HG03457 (cell line): ENCODE measurements around the gene PRSS22.
A peak's percentile ranks its signal among the peaks of the same experiment; 100 is the strongest.
"Not testable (repeated sequence)": the region's sequence is repeated elsewhere in the genome, so short reads cannot be mapped to it uniquely, and the experiment has no call there.

Experiments
- ATAC-seq: cut with Tn5 transposase; IDR thresholded peaks from one replicate; pipeline ENCODE4 v1.9.1; 2021; ENCODE audit warnings: moderate number of reproducible peaks; ENCODE audit not compliant: unreplicated experiment

The PRSS22 gene

DNA sequence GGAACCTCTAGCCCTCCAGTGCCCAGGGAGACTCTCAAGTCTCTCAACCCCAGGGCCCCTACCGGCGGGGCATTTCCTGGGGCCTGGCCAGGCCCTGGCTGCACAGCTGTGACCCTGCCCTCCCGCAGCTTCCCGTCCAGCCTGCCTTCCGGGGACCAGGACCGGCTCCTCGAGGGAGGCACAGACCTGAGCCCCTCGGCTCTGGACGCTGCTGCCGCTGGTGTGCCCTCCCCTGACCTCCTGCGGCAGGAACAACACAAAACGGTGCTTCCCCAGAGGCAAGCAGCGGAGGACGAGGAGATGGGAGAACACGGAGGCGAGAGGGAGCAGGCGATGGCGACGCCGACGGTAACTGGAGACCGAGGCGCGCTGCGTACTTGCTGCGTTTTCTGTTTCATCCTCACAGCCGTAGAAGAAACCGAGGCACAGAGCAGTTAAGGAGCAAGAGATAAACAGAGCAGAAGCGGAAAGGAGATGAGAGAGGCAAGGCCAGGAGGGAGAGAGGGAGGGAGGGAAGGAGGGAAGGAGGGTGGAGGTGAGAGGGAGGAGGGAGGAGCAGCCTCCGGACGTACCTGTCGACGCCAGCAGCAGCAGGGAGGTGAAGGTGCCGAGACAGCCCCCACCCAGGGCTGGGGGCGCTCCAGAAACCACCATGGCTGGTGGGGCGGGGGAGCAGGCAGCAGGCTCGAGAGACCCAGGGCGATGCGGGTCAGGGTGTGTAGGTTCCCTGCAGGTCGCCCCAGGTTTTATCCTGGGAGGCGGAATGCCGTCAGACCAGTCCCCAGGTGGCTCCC lies at the start of gene PRSS22:
Gene PRSS22, minus strand, starts transcription at position 720 of the 794 bp plus-strand sequence. Its CDS starts 66 bp downstream, at position 654.
- ATAC-seq, result no peak

DNA sequence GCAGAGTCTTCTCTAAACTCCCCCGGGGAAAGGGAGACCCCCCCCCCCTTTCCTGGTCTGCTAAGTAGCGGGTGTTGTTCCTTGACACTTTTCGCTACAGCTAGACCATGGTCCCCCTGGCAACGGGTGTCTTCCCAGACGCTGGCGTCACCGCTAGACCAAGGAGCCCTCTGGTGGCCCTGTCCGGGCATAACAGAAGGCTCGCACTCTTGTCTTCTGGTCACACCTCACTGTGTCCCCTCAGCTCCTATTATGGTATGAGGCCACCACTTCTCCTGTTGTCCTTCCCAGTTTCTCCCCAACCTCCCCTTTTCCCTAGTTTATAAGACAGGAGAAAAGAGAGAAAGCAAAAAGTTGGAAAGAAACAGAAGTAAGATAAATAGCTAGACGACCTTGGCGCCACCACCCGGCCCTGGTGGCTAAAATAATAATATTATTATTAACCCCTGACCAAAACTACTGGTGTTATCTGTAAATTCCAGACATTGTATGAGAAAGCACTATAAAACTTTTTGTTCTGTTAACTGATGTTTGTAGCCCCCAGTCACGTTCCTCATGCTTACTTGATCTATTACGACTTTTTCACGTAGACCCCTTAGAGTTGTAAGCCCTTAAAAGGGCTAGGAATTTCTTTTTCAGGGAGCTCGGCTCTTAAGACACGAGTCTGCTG lies 49.2 kb upstream of the PRSS22 start:
- not testable (repeated sequence) for ATAC-seq

- no peak for ATAC-seq
These were observed 48.0 kb upstream of the PRSS22 start for GRCh38 chr16:2905988-2906387.

DNA sequence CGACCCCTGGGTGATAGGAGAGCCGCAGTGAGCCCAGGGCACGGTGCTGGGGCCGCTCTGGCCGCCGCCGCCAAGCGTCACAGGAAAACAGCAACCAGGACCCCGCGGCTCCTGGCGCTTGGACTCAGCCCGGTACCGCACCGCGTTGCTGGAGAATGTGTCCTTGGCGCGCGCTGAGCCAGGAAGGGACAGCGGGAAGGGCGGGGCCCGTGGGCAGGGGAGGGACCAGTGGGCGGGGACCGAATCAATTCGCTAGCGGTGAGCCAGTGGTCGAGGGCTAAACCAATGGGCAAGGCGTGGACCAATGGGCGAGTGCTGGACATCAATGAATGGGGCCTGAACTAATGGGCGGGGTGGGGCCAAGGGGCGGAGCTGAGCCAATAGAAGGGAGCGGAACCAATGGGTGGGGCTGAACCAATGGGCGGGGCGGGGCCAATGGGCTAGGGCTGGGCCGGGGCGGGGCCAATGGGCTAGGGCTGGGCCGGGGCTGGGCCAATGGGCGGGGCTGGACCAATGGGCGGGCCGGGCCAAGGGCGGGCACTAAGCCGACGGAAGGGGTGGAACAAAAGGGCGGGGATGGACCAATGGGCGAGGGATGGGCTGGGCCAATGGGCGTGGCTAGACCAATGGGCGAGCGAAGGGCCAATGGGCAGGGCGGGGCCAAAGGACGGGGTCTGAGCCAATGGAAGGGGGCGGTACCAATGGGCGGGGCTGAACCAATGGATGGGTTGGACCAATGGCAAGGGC lies 47.4 kb upstream of the PRSS22 start:
- ATAC-seq, result peak; percentile 59

DNA sequence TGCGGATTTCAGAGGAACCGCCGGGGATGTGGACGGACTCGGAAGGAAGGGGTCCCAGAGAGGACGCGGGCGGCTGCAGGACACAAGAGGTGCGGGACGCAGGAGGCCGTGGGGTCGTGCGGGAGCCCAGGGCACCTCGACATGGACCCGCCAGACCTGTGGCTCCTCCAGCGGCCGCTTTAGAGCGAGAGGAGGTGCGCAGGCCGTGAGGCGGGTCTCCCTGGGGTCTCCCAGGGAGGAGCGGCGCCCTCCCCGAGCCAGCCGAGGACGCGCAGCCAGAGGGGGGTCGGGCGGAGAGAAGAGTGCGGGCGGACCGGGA lies 46.9 kb upstream of the PRSS22 start:
- peak; percentile 10 for ATAC-seq

- ATAC-seq, result no peak
These were observed 46.3 kb upstream of the PRSS22 start for GRCh38 chr16:2904100-2904921.

DNA sequence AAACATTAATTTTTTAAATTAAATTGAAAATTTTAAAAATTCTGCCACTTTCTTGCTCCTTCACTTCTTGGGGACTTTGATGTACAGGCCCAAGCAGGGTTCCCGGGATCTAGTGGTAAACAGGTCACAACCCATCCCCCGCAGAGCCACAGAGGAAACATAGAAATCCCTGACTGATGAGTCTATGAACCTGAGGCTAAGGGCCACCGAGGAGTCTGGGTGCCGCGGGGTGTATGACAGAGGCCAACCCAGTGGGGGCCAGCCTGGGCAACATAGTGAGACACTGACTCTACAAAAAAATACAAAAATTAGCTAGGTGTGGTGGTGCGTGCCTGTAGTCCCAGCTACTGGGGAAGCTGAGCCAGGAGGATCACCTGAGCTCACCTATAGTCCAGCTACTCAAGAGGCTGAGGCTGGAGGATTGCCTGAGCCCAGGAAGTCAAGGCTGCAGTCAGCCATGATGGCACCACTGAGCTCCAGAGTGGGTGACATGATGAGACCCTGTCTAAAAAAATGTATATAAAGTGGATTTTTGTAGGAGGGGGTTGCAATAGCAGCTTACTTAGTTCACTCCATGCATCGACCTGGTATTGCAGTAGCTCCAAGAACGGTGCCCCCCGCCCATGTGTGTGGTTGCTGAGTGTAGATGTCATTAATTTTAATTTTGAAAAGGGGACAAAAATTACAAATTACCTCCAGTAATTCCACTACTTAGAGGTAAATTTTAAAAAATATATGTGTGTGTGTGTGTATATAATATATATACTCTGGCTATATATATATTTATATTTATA lies 44.6 kb upstream of the PRSS22 start:
- no peak for ATAC-seq

GRCh38 chr16:2900526-2901075 lies 42.6 kb upstream of the PRSS22 start:
- no peak for ATAC-seq

GRCh38 chr16:2899564-2900072 lies 41.6 kb upstream of the PRSS22 start:
- no peak for ATAC-seq

GRCh38 chr16:2898831-2899563 lies 41.0 kb upstream of the PRSS22 start:
- ATAC-seq, result no peak

GRCh38 chr16:2897110-2897509 lies 39.1 kb upstream of the PRSS22 start:
- no peak for ATAC-seq

GRCh38 chr16:2896480-2897010 lies 38.6 kb upstream of the PRSS22 start:
- no peak for ATAC-seq

DNA sequence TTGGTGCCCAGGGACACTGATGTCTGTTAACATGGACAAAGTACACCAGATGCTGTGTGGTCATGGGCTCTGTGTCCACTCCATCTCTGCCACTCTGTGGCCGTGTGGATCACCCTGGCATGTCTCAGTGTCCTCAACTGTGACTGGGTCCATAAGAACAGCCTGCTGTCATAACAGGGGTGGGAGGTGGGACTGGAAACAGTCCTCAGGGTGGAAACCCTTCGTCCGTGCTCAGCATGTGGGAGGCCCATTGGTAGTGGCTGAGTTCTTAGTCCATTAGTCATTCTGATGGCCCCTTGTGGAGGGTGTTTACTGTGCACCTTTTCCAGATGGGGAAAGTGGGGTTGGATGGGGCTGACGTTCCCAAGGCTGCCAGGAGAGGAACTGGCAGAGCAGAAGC lies 37.8 kb upstream of the PRSS22 start:
- no peak for ATAC-seq

DNA sequence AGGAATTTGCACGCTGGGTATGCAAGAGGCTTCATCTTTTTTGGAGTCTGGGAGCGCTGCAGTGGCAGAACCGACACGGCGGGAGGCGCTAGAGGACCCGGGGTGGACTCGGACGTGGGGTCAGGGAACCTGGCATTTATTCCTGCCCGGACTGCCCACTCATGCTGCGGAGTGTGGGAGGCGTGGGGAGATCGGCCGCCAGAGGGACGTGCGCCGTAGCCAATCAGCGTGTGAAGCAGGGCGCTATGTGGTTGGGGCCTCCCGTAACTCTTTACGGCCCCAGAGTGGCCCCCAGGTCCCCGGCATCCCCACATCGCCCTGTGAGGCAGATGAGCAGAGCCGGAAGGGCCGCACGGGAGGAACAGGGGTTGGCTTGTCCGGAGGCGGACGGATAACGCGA lies 36.3 kb upstream of the PRSS22 start:
- no peak for ATAC-seq

- ATAC-seq, result no peak
These were observed 26.1 kb upstream of the PRSS22 start for GRCh38 chr16:2884041-2884451.

- no peak for ATAC-seq
These were observed 25.5 kb upstream of the PRSS22 start for GRCh38 chr16:2883458-2883908.

DNA sequence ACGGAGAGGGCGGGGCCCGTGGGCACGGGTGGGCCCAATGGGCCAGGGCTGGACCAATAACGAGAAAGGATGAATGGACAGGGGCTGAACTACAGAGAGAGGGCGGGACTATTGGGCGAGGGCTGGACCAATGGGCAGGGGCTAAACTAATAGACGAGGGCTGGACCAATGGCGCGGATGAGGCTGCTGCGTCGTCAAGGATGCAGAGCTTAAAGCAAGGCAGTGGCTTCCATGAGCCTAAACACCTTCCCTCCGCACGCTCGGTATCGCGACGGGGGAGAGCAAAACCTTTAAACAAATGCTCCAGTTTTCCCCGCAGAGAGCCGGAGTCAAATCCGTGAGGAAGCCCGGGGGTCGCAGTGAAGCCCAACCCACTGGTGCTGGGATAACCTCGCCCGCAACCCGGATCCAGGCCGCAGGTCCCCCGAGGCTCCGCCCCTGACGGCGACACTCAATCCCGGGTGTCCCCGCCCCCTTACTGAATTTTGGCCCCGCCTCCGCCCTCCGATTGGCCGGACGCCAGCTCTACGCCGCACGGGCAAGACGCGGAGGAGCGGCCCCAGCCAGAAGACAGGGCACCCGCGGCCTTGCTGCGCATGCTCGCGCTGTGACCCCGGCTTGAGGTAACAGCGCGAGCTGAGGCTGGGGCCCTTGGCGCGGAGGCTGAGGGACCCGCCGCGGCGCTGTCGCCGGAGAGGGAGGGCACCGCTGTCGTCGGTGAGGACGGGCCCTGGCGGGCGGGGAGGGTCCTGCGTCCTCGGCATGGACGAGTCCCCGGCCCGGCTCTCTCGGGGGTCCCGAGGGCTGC lies 24.9 kb upstream of the PRSS22 start, which contains the start of gene FLYWCH2:
Gene FLYWCH2, plus strand, starts transcription at position 566 of the 808 bp plus-strand sequence. CDS start 13,235 bp downstream, outside the sequence.
- ATAC-seq, result peak; percentile 79
